T-helper 2 cell treated with Interferon-gamma antibody and Interleukin-4, amounts not matched to agents 5 μg/mL and 100 μg/mL, for 36 hours (primary cell): ENCODE results near the gene TYMP.

Source experiments
- DNase-seq: peaks from one replicate; pipeline ENCODE4 v3.0.0; 2021; ENCODE audit warnings: low spot score
- H3K27ac Mint-ChIP-seq: one replicate; pipeline ENCODE4 v1.8.0; 2021; ENCODE audit warnings: mild to moderate bottlenecking, mixed read lengths
- H3K27me3 Mint-ChIP-seq: one replicate; pipeline ENCODE4 v1.8.0; 2021; ENCODE audit warnings: low read depth, mixed read lengths
- H3K36me3 Mint-ChIP-seq: one replicate; pipeline ENCODE4 v1.8.0; 2021; ENCODE audit warnings: low read depth, mixed read lengths
- H3K4me1 Mint-ChIP-seq: one replicate; pipeline ENCODE4 v1.8.0; 2021; ENCODE audit warnings: low read depth, mixed read lengths
- H3K4me3 Mint-ChIP-seq: one replicate; pipeline ENCODE4 v1.8.0; 2022; ENCODE audit warnings: mild to moderate bottlenecking, moderate library complexity, mixed read lengths
- H3K9me3 Mint-ChIP-seq: one replicate; pipeline ENCODE4 v1.8.0; 2021; ENCODE audit warnings: mixed read lengths

TYMP gene

GRCh38 chr22:50486561-50487289 lies 43.1 kb downstream of the TYMP start, which contains the start of gene MIOX:
TSS of gene MIOX (plus strand) at chr22:50486859. CDS start at chr22:50486898, 39 bp downstream.
- Mint-ChIP-seq H3K36me3 (no peaks in the 10 kb centered on the region), H3K4me3 (no peak within 1 kb of the TSS), H3K27me3 (no peaks in the 10 kb centered on the region), H3K4me1 (peaks cover 6% of the 10 kb centered on the region), H3K27ac (no peak within 1 kb of the TSS), H3K9me3 (no peaks in the 10 kb centered on the region)
- DNase-seq, result no peak

- no peaks in the 10 kb centered on the region for H3K9me3 Mint-ChIP-seq
Measured at GRCh38 chr22:50485221-50486131, 44.3 kb downstream of the TYMP start.

DNA sequence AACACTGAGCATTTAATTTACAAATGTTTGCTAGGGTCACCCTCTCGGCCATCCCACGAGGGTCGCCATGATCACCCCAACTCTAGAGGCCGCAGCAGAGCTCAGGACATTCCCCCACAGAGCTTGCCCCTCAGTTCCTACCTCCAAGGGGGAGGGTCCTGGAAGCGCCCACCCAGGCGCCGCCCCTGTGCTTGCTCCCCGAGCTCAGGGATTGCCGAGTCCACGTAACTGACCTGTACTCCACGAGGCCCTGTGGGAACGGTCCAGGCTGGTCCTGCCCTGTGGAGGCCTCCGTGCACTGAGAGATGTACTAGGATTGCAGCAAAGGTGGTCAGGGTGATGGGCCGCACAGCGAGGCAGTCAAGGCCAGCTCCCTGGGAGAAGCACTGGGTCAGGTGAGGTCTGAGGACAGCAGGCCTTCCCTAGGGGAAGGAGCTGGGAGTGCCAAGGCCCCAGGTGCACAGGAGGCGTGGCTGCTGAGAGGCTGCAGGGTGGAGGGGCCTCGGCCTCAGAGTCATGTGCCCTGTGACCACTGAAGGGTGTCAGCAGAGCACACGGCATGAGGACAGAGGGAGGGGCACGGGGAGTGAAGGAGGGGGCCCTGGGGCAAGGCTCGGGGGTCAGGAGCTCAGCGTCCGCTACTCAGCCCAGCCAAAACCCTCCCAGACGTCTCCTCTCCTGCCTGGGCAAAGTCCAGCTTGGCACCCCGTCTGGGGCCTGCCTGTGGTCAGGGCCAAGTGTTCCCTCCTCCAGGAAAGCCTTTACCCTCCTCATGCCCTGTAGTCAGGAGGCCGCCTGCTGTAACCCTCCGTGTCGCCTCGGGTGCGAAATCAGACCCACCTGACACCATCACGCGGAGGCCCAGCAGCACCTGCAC lies 45.6 kb downstream of the TYMP start:
- no peak overlapping the region for H3K4me3 Mint-ChIP-seq
- peaks cover 12% of the 10 kb centered on the region for H3K27me3 Mint-ChIP-seq
- no peak overlapping the region for H3K27ac Mint-ChIP-seq
- no peaks in the 10 kb centered on the region for H3K4me1 Mint-ChIP-seq
- DNase-seq, result no peak
- H3K36me3 Mint-ChIP-seq, result no peaks in the 10 kb centered on the region
- H3K9me3 Mint-ChIP-seq, result no peaks in the 10 kb centered on the region

More at GRCh38 chr22:50485221-50486131, 44.3 kb downstream of the TYMP start:
- DNase-seq, result no peak
- no peaks in the 10 kb centered on the region for H3K36me3 Mint-ChIP-seq
- H3K4me1 Mint-ChIP-seq, result no peaks in the 10 kb centered on the region
- H3K4me3 Mint-ChIP-seq, result no peak overlapping the region
- peaks cover 2% of the 10 kb centered on the region for H3K27me3 Mint-ChIP-seq
- peak overlapping the region; percentile 34 for H3K27ac Mint-ChIP-seq

GRCh38 chr22:50483556-50483955 lies 46.3 kb downstream of the TYMP start:
- Mint-ChIP-seq H3K27me3 (peaks cover 12% of the 10 kb centered on the region), H3K4me1 (no peaks in the 10 kb centered on the region), H3K27ac (no peak overlapping the region), H3K36me3 (no peaks in the 10 kb centered on the region), H3K4me3 (no peak overlapping the region), H3K9me3 (no peaks in the 10 kb centered on the region)
- no peak for DNase-seq

DNA sequence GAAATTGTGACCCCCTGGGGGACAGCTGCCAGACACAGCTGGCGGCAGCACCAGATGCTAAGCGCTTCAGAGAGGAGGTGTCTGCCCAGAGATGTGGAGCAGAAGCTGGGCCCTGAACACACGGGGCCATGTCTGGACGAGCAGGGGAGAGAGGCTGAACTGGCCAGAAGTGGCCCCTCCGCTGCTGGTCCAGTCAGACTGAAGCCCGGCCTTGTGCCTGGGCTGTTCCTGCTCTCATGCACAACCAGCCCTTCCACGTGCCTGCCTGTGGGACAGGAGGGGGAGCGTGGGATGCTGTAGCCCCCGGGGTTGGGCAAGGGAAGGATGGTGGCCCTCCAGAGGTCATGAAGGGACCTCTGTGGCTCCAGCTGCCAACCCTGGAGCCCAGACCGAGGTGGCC lies 46.7 kb downstream of the TYMP start:
- no peaks in the 10 kb centered on the region for H3K4me1 Mint-ChIP-seq
- H3K9me3 Mint-ChIP-seq, result no peaks in the 10 kb centered on the region
- no peak overlapping the region for H3K27ac Mint-ChIP-seq
- H3K4me3 Mint-ChIP-seq, result peak overlapping the region; percentile 48
- H3K36me3 Mint-ChIP-seq, result no peaks in the 10 kb centered on the region
- DNase-seq, result no peak
- peaks cover 12% of the 10 kb centered on the region for H3K27me3 Mint-ChIP-seq

GRCh38 chr22:50482107-50483074 lies 47.4 kb downstream of the TYMP start:
- Mint-ChIP-seq H3K36me3 (no peaks in the 10 kb centered on the region), H3K4me1 (no peaks in the 10 kb centered on the region), H3K4me3 (peak overlapping the region; percentile 79), H3K9me3 (no peaks in the 10 kb centered on the region), H3K27ac (peak overlapping the region; percentile 41), H3K27me3 (peaks cover 12% of the 10 kb centered on the region)
- DNase-seq, result no peak

GRCh38 chr22:50481440-50482106 lies 48.2 kb downstream of the TYMP start, which contains the start of gene ADM2:
TSS of gene ADM2 (plus strand) at chr22:50481543. CDS start at chr22:50481848, 305 bp downstream.
- Mint-ChIP-seq H3K4me3 (peak within 1 kb of the TSS; percentile 80), H3K4me1 (peaks cover 4% of the 10 kb centered on the region), H3K9me3 (no peaks in the 10 kb centered on the region), H3K27me3 (peaks cover 12% of the 10 kb centered on the region), H3K27ac (peak within 1 kb of the TSS; percentile 41), H3K36me3 (no peaks in the 10 kb centered on the region)
- peak; percentile 62 for DNase-seq

GRCh38 chr22:50481045-50481439 lies 48.8 kb downstream of the TYMP start:
- H3K36me3 Mint-ChIP-seq, result no peaks in the 10 kb centered on the region
- H3K27ac Mint-ChIP-seq, result no peak overlapping the region
- no peaks in the 10 kb centered on the region for H3K9me3 Mint-ChIP-seq
- H3K4me3 Mint-ChIP-seq, result peak overlapping the region; percentile 61
- peaks cover 4% of the 10 kb centered on the region for H3K4me1 Mint-ChIP-seq
- peaks cover 12% of the 10 kb centered on the region for H3K27me3 Mint-ChIP-seq
- DNase-seq, result no peak

GRCh38 chr22:50479721-50480120 lies 50.1 kb downstream of the TYMP start:
- no peak for DNase-seq
- no peaks in the 10 kb centered on the region for H3K9me3 Mint-ChIP-seq
- no peak overlapping the region for H3K27ac Mint-ChIP-seq
- peak overlapping the region; percentile 80 for H3K4me3 Mint-ChIP-seq
- H3K4me1 Mint-ChIP-seq, result peaks cover 4% of the 10 kb centered on the region
- no peaks in the 10 kb centered on the region for H3K36me3 Mint-ChIP-seq
- peaks cover 12% of the 10 kb centered on the region for H3K27me3 Mint-ChIP-seq

- H3K4me3 Mint-ChIP-seq, result no peak overlapping the region
- no peak for DNase-seq
- H3K9me3 Mint-ChIP-seq, result no peaks in the 10 kb centered on the region
- H3K36me3 Mint-ChIP-seq, result peaks cover 5% of the 10 kb centered on the region
- no peak overlapping the region for H3K27ac Mint-ChIP-seq
- H3K27me3 Mint-ChIP-seq, result peaks cover 12% of the 10 kb centered on the region
- peaks cover 13% of the 10 kb centered on the region for H3K4me1 Mint-ChIP-seq
Measured at GRCh38 chr22:50477923-50478322, 51.9 kb downstream of the TYMP start.

DNA sequence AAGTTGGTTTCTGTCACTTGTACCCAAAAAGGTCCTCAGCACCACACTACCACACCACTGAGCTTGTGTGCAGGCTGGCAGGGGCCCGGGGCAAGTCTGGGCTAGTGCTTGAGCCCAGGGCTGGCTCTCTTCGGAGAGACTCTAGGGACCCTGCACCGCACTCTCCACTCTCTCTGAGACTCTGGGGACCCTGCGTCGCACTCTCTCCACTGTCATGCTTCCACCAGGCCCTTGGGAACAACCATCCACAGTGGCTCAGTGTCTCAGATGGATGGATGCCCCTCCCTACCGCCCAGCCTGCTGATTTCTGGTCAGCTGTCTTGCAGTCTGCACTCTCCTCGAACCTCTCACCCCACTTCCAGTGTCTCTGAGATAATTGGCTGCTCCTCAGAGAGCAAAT lies 52.9 kb downstream of the TYMP start:
- H3K36me3 Mint-ChIP-seq, result peaks cover 9% of the 10 kb centered on the region
- H3K9me3 Mint-ChIP-seq, result no peaks in the 10 kb centered on the region
- no peak overlapping the region for H3K27ac Mint-ChIP-seq
- DNase-seq, result no peak
- H3K4me3 Mint-ChIP-seq, result peak overlapping the region; percentile 64
- peaks cover 12% of the 10 kb centered on the region for H3K27me3 Mint-ChIP-seq
- H3K4me1 Mint-ChIP-seq, result peaks cover 21% of the 10 kb centered on the region
